GM12878 (cell line): Measurements from ENCODE around the gene REV1. TPM values are rescaled to one million over a fixed set of nuclear protein-coding genes. Genes with fewer than 3 reads are reported as not detected.

Experiments
- BACH1 ChIP-seq: fragments of 450-650 bp; IDR thresholded peaks from 2 replicates; pipeline ENCODE4 v1.6.1; 2017; ENCODE audit warnings: mild to moderate bottlenecking, borderline replicate concordance
- DPF2 ChIP-seq: fragments of 450-650 bp; IDR thresholded peaks from 2 replicates; pipeline ENCODE4 v1.6.1; 2017; ENCODE audit warnings: mild to moderate bottlenecking
- LARP7 ChIP-seq: fragments of 450-650 bp; IDR thresholded peaks from 2 replicates; pipeline ENCODE4 v1.6.1; 2017; ENCODE audit warnings: mild to moderate bottlenecking
- POLR2A ChIP-seq: IDR thresholded peaks from 2 replicates; pipeline ENCODE4 v1.6.1; 2011; ENCODE audit warnings: low read depth, mild to moderate bottlenecking, low read length
- RAD51 ChIP-seq: fragments of 450-650 bp; IDR thresholded peaks from 2 replicates; pipeline ENCODE4 v1.6.1; 2016; ENCODE audit warnings: moderate library complexity, mild to moderate bottlenecking, inconsistent platforms
- RB1 ChIP-seq: fragments of 450-650 bp; formaldehyde crosslinking; IDR thresholded peaks from 2 replicates; pipeline ENCODE4 v1.6.1; 2017; ENCODE audit warnings: mild to moderate bottlenecking, borderline replicate concordance
- STAT3 ChIP-seq: IDR thresholded peaks from 2 replicates; pipeline ENCODE4 v1.6.1; 2011; ENCODE audit warnings: low read depth, low read length, improper control_type of control experiment
- YBX1 ChIP-seq: fragments of 450-650 bp; IDR thresholded peaks from 2 replicates; pipeline ENCODE4 v1.6.1; 2016; ENCODE audit warnings: antibody characterized with exemption
- polyA plus RNA-seq, 11 experiments: library from polyadenylated mRNA; depleted of rRNA in 4 of 11; unstranded in 6 of 11; stranded (reverse) in 5 of 11; fragments of >200 nt; fragmentation: Nextera tagmentation in 4 of 11; fragmentation: Illumina TruSeq in 1 of 11; extraction: Ambion mirVana in 4 of 11; extraction: Trizol in 1 of 11; gene quantifications; 1 replicate in 1 of 11; 2 replicates in 10 of 11; pipeline versions ENCODE4 v1.2.1 to v1.2.3, GENCODE V29; 2011 to 2016; ENCODE audit warnings: inconsistent platforms in 2 of 11, missing spikeins in 2 of 11, low read depth in 1 of 11
- total RNA-seq, 4 experiments: library from RNA; depleted of rRNA in 3 of 4; stranded (reverse); fragments of >200 nt in 3 of 4; fragmentation: Illumina TruSeq in 1 of 4; extraction: Trizol in 1 of 4; gene quantifications; 2 replicates each; pipeline versions ENCODE4 v1.2.1 to v1.2.3, GENCODE V29; 2013 to 2021
- TF ChIP-seq, protein P1 (sequence below): fragments of 450-650 bp; formaldehyde crosslinking; IDR thresholded peaks from 2 replicates; pipeline ENCODE4 v1.4.0; 2020; ENCODE audit warnings: mild to moderate bottlenecking, moderate library complexity
- TF ChIP-seq, protein P2 (sequence below): fragments of 450-650 bp; IDR thresholded peaks from 2 replicates; pipeline ENCODE4 v1.6.1; 2016; ENCODE audit warnings: mild to moderate bottlenecking, moderate library complexity, borderline replicate concordance
- TF ChIP-seq, protein P3 (sequence below): fragments of 450-650 bp; IDR thresholded peaks from 2 replicates; pipeline ENCODE4 v1.6.1; 2017; ENCODE audit warnings: low read depth, mild to moderate bottlenecking, moderate library complexity

REV1 gene
- total and polyA plus RNA-seq, 10 of the 15 experiments (the other 5 are each of a cell fraction or from before 2014, with no cell fraction given) = 11.3 to 46.8 (median 29.0) TPM

DNA sequence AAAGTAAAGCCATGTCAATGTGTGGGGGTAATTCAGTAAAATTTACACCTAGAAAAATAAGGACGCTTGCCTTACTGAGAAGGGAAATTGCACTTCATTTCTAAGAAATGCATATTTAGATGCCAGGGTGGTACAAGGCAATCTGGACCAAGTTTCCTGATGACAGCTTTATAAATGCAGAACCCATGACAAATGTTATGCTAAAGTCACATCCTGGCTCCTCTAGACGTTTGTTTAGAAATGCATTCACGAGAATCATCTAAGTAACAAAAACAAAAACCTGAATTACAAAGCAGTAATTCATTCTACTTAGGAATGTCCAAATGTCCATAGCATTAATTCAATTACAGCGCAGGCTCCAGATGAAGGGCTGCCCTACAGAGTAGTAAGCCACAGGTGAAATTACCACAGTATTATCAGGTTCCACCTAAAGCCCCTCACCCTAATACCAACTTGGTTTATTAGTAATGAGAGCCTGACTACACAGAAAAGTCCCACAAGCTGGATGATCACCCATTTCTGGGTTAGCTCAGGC is 49.8 kb downstream of the REV1 start (continued):
- TF ChIP-seq, protein P1, sequence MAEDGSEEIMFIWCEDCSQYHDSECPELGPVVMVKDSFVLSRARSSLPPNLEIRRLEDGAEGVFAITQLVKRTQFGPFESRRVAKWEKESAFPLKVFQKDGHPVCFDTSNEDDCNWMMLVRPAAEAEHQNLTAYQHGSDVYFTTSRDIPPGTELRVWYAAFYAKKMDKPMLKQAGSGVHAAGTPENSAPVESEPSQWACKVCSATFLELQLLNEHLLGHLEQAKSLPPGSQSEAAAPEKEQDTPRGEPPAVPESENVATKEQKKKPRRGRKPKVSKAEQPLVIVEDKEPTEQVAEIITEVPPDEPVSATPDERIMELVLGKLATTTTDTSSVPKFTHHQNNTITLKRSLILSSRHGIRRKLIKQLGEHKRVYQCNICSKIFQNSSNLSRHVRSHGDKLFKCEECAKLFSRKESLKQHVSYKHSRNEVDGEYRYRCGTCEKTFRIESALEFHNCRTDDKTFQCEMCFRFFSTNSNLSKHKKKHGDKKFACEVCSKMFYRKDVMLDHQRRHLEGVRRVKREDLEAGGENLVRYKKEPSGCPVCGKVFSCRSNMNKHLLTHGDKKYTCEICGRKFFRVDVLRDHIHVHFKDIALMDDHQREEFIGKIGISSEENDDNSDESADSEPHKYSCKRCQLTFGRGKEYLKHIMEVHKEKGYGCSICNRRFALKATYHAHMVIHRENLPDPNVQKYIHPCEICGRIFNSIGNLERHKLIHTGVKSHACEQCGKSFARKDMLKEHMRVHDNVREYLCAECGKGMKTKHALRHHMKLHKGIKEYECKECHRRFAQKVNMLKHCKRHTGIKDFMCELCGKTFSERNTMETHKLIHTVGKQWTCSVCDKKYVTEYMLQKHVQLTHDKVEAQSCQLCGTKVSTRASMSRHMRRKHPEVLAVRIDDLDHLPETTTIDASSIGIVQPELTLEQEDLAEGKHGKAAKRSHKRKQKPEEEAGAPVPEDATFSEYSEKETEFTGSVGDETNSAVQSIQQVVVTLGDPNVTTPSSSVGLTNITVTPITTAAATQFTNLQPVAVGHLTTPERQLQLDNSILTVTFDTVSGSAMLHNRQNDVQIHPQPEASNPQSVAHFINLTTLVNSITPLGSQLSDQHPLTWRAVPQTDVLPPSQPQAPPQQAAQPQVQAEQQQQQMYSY (CRISPR knock-in tag) = no peak
- TF ChIP-seq BACH1 (no peak), STAT3 (no peak), DPF2 (no peak), YBX1 (no peak), RB1 (no peak), LARP7 (no peak), RAD51 (no peak), POLR2A (no peak)
- TF ChIP-seq, protein P2, sequence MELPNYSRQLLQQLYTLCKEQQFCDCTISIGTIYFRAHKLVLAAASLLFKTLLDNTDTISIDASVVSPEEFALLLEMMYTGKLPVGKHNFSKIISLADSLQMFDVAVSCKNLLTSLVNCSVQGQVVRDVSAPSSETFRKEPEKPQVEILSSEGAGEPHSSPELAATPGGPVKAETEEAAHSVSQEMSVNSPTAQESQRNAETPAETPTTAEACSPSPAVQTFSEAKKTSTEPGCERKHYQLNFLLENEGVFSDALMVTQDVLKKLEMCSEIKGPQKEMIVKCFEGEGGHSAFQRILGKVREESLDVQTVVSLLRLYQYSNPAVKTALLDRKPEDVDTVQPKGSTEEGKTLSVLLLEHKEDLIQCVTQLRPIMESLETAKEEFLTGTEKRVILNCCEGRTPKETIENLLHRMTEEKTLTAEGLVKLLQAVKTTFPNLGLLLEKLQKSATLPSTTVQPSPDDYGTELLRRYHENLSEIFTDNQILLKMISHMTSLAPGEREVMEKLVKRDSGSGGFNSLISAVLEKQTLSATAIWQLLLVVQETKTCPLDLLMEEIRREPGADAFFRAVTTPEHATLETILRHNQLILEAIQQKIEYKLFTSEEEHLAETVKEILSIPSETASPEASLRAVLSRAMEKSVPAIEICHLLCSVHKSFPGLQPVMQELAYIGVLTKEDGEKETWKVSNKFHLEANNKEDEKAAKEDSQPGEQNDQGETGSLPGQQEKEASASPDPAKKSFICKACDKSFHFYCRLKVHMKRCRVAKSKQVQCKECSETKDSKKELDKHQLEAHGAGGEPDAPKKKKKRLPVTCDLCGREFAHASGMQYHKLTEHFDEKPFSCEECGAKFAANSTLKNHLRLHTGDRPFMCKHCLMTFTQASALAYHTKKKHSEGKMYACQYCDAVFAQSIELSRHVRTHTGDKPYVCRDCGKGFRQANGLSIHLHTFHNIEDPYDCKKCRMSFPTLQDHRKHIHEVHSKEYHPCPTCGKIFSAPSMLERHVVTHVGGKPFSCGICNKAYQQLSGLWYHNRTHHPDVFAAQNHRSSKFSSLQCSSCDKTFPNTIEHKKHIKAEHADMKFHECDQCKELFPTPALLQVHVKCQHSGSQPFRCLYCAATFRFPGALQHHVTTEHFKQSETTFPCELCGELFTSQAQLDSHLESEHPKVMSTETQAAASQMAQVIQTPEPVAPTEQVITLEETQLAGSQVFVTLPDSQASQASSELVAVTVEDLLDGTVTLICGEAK = no peak
- TF ChIP-seq, protein P3, sequence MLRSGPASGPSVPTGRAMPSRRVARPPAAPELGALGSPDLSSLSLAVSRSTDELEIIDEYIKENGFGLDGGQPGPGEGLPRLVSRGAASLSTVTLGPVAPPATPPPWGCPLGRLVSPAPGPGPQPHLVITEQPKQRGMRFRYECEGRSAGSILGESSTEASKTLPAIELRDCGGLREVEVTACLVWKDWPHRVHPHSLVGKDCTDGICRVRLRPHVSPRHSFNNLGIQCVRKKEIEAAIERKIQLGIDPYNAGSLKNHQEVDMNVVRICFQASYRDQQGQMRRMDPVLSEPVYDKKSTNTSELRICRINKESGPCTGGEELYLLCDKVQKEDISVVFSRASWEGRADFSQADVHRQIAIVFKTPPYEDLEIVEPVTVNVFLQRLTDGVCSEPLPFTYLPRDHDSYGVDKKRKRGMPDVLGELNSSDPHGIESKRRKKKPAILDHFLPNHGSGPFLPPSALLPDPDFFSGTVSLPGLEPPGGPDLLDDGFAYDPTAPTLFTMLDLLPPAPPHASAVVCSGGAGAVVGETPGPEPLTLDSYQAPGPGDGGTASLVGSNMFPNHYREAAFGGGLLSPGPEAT = no peak
